Hepatic stellate cell (primary cell): Measurements from ENCODE around the gene HSD17B13.
"Not testable (repeated sequence)": the region's sequence is repeated elsewhere in the genome, so short reads cannot be mapped to it uniquely, and the experiment has no call there.

Source experiments
- DNase-seq: peaks from one replicate; pipeline ENCODE4 v3.0.0; 2011; ENCODE audit warnings: low spot score

Gene HSD17B13

DNA sequence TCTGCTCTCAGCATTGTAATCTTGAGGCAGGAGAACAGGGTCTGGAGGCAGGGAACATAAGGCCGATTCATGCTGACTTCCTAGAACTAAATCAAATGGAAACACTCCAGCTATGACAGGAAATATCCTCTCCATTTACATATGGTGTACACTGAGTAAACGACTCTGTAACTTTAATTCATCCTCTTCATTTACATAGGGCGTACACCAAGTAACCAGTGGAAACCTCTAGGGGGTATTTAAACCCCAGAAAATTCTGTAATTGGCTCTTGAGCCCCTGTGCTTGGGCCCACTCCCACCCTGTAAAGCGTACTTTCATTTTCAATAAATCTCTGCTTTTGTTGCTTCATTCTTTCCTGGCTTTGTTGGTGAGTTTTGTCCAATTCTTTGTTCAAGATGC, 7.7 kb downstream of the HSD17B13 start:
- DNase-seq: not testable (repeated sequence)

DNA sequence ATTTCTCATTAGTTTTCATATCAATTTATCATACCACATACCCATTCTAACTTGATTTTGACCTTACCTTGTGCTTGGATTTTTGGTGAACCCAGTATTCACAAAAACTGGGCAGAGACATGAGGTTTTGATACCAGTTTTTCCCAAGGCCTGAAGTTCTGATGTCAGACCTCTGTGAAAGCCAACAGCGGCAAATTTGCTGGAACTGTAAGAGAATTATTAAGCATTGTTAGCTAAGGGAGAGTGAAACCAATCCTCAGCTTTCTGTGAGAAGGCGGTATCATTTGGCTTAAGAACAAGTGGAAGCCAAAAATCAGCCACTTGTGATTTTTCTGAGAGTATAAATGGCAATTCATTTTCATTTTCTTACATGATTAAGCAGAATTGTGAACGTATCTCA, 8.9 kb downstream of the HSD17B13 start:
- DNase-seq: no peak

GRCh38 chr4:87311684-87312083, 11.0 kb downstream of the HSD17B13 start:
- no peak for DNase-seq

DNA sequence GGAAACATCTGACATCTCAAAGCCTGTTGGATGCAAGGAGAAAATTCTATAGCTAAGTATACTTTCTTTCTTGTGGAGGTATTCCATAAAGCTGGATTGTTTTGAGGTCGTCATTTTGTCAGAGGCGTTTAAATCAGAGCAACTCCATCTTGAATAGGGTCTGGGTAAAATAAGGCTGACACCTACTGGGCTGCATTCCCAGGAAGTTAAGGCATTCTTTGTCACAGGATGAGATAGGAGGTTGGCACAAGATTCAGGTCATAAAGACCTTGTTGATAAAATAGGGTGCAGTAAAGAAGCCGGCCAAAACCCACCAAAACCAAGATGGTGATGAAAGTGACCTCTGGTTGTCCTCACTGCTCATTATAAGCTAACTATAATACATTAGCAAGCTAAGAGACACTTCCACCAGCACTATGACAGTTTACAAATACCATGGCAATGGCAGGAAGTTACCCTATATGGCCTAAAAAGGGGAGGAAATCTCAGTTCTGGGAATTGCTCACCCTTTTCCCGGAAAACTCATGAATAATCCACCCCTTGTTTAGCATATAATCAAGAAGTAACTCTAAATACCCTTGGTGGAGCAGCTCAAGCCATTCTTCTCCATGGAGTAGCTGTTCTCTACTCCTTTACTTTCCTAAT, 11.9 kb downstream of the HSD17B13 start:
- DNase-seq: no peak

DNA sequence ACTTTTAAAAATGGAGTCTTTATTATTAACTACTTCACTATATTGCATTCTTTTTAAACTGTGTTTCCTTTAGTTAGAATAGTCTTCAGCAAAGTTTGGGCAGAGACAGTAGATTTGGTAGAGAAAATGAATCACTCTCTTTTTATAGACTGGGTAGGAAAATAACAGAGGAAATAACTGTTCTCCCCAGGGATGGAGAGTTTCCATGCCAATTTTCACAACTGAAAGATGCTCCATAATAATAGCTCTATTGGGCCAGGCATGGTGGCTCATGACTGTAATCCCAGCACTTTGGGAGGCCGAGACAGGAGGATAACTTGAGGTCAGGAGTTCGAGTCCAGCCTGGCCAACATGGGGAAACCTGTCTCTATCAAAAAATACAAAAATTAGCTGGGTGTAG, 13.1 kb downstream of the HSD17B13 start:
- DNase-seq: peak; percentile 58

- no peak for DNase-seq
These were observed 16.6 kb downstream of the HSD17B13 start for GRCh38 chr4:87306056-87306455.

DNA sequence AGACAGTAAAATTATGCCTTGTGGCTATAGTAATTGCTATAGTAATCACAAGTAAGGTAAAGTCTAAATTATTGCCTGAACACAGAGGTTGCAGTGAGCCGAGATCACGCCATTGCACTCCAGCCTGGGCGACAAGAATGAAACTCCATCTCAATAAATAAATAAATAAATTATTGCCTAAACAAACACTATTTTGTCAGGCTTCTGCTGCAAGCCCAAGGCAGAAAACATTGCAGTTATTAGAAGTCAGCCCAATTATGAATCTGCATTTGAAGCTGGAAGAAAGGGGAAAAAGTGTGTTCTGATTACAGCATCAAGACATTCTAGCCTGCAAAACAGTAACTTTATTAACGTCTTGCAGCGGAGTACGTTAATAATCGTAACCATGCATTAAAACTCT, 17.1 kb downstream of the HSD17B13 start:
- no peak for DNase-seq

GRCh38 chr4:87304745-87305432, 17.8 kb downstream of the HSD17B13 start:
- DNase-seq: no peak

DNA sequence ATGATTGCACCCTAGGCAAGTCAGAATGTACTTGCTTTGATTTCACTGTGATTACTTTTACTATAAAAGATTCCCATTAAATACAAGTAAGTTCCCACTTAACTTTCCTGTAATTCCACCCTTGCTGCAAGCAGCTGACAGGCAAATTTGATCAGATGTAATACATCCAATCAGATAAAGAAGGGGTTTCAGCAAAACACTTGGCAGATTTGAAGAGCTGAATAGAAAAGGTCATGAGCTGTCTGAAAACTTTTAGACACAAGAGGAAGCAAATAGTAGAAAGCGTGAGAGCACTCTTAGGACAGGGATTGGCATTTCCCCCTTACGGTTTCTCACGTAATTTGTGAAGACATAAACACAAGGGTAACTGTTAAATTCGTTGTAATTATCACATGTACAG, 22.8 kb downstream of the HSD17B13 start:
- DNase-seq: no peak

GRCh38 chr4:87298362-87298761, 24.3 kb downstream of the HSD17B13 start:
- no peak for DNase-seq

- not testable (repeated sequence) for DNase-seq
These were observed 27.8 kb downstream of the HSD17B13 start for GRCh38 chr4:87294911-87295310.

GRCh38 chr4:87293889-87294288, 28.8 kb downstream of the HSD17B13 start:
- not testable (repeated sequence) for DNase-seq

DNA sequence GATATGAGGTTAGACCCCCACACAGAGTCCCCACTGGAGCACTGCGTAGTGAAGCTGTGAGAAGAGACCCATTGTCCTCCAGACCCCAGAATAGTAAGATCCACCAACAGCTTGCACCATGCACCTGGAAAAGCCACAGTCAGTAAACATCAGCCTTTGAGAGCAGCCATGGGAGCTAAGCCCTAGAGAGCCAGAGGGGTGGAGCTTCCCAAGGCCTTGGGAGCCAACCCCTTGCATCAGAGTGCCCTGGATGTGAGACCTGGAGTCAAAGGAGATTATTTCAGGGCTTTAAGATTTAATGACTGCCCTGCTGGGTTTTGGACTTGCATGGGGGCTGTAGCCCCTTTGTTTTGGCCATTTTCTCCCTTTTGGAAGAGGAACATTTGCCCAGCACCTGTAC, 35.7 kb downstream of the HSD17B13 start:
- DNase-seq: no peak

GRCh38 chr4:87284268-87284667, 38.4 kb downstream of the HSD17B13 start:
- DNase-seq: not testable (repeated sequence)

- DNase-seq: no peak
These were observed 39.5 kb downstream of the HSD17B13 start for GRCh38 chr4:87283151-87283550.

- no peak for DNase-seq
These were observed 41.1 kb downstream of the HSD17B13 start for GRCh38 chr4:87281603-87282002.

GRCh38 chr4:87278335-87278794, 44.3 kb downstream of the HSD17B13 start:
- no peak for DNase-seq

- DNase-seq: no peak
These were observed 47.4 kb downstream of the HSD17B13 start for GRCh38 chr4:87275311-87275710.

GRCh38 chr4:87274803-87275202, 47.9 kb downstream of the HSD17B13 start:
- DNase-seq: no peak

DNA sequence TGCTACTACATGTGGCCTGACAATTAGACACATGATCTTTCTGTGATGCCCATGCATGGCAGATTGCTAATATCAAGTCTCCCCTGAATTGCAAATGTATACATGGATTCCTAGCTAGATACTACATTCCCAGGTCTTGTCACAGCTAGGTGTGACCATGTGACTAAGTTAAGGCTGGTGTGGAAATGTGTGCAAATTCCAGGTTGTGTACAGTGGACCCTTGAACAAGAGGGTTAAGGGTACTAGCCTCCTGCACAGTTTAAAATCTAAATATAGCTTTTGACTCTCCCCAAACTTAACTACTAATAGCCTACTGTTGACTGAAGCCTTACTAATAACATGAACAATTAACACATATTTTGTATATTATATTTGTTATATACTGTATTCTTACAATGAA, 48.4 kb downstream of the HSD17B13 start:
- no peak for DNase-seq

GRCh38 chr4:87270825-87271224, 51.9 kb downstream of the HSD17B13 start:
- DNase-seq: no peak

- peak; percentile 19 for DNase-seq
These were observed 52.5 kb downstream of the HSD17B13 start for GRCh38 chr4:87270144-87270543.

DNA sequence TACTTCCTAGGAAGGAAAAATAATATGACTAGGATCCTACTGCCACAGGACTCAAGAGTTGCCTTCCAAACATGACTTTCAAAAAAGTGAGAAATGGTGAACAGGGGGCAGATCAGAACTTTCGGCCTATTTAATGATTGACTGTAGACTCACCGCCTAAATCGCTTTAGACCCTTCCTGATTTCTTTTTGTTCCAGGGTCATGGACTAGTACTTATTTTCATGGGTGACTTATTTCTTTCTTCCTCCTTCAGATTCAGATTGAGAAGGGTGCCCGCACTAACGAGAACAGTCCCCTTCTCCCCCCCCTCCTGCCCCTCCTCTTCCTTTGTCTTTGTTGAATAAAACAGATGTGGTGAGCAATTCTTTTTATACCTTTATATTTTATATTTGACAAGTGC, 54.3 kb downstream of the HSD17B13 start:
- DNase-seq: no peak

- no peak for DNase-seq
These were observed 55.7 kb downstream of the HSD17B13 start for GRCh38 chr4:87266986-87267385.
